Left cardiac atrium (tissue), 4 donors: ENCODE results near the gene OR12D3. TPM values are rescaled to one million over a fixed set of nuclear protein-coding genes. Genes with fewer than 3 reads are reported as not detected.
"Not testable (repeated sequence)": the region's sequence is repeated elsewhere in the genome, so short reads cannot be mapped to it uniquely, and the experiment has no call there.

ENCODE experiments used
- ATAC-seq, 2 donors: fragments of 200-7000 bp; cut with Tn5 transposase; one replicate each; pipeline ENCODE4 v1.9.1; 2020; ENCODE audit warnings: mild to moderate bottlenecking in 2 of 2, moderate library complexity in 2 of 2
- DNase-seq: peaks from one replicate; pipeline ENCODE4 v3.0.0-alpha.2; 2020
- intact Hi-C, 2 donors: fragments of 100-400 bp; cut with DNase I; formaldehyde crosslinking; loops; one replicate each; pipeline versions ENCODE4 v1.14.1 to v1.15.1; 2022 to 2023
- long read RNA-seq: library from polyadenylated mRNA; unstranded; transcript quantifications from one replicate; pipeline ENCODE4 v2.0.0, GENCODE V29; 2021
- total RNA-seq, 2 donors: library from RNA; stranded (reverse); fragmentation: NEBNext Ultra II Directional; extraction: Animal tissue kit (Norgen Biotek cat#: 25700); gene quantifications; one replicate each; pipeline ENCODE4 v1.2.1, GENCODE V29; 2021
- donor health status: DM: no; HTN: yes; CAD: no.
- donor health status: DM: no; HTN: yes; CAD: no; lungs with severe emphysema.
- donor health status: DM: yes; HTN: yes; CAD: no.
- donor health status: Dilated cardiomyopathy.

The OR12D3 gene
- total RNA-seq = not detected
- long read RNA-seq = 0 reads

- no peak for DNase-seq
- ATAC-seq = no peak
- intact Hi-C loops = no loop called here
Observed at GRCh38 chr6:29375191-29375590, at the start of gene OR12D3. Gene OR12D3, minus strand, starts transcription at chr6:29375291. Its CDS starts 4 bp downstream, at chr6:29375287.

- intact Hi-C loops = no loop called here
- ATAC-seq (no peak), DNase-seq (no peak)
Observed at GRCh38 chr6:29424575-29424974, 49.5 kb upstream of the OR12D3 start.

GRCh38 chr6:29424168-29424567, 49.1 kb upstream of the OR12D3 start:
- intact Hi-C loops = no loop called here
- DNase-seq = no peak
- no peak for ATAC-seq

- ATAC-seq (no peak), DNase-seq (no peak)
- intact Hi-C loops = no loop called here
Observed at GRCh38 chr6:29419516-29419915, 44.4 kb upstream of the OR12D3 start.

GRCh38 chr6:29414588-29414987, 39.5 kb upstream of the OR12D3 start, which contains the start of gene OR12D1:
Gene OR12D1, plus strand, starts transcription at chr6:29414928.
- ATAC-seq (no peak), DNase-seq (no peak)
- intact Hi-C loops = no loop called here

- intact Hi-C loops = no loop called here
- ATAC-seq (no peak), DNase-seq (no peak)
Observed at GRCh38 chr6:29403801-29404200, 28.7 kb upstream of the OR12D3 start.

GRCh38 chr6:29399525-29399924, 24.4 kb upstream of the OR12D3 start:
- ATAC-seq = no peak
- intact Hi-C loops = no loop called here
- no peak for DNase-seq

GRCh38 chr6:29395331-29395730, 20.2 kb upstream of the OR12D3 start, which contains the start of gene OR12D2:
Gene OR12D2, plus strand, starts transcription at chr6:29395631. Its CDS starts 1,069 bp downstream, at chr6:29396700.
- intact Hi-C loops = no loop called here
- ATAC-seq (no peak), DNase-seq (no peak)

- DNase-seq (no peak), ATAC-seq (no peak)
- intact Hi-C loops = no loop called here
Observed at GRCh38 chr6:29388533-29388932, 13.4 kb upstream of the OR12D3 start.

GRCh38 chr6:29376003-29376402, 912 bp upstream of the OR12D3 start:
- no peak for ATAC-seq
- DNase-seq = no peak
- intact Hi-C loops = no loop called here

GRCh38 chr6:29368765-29369164, 6.3 kb downstream of the OR12D3 start, which contains the start of gene OR5V1:
Gene OR5V1, minus strand, starts transcription at chr6:29368865. Its CDS starts 12,670 bp downstream, at chr6:29356195.
- intact Hi-C loops = no loop called here
- DNase-seq (no peak), ATAC-seq (no peak)

GRCh38 chr6:29355603-29356002, 19.5 kb downstream of the OR12D3 start:
- no peak for DNase-seq
- no peak for ATAC-seq
- intact Hi-C loops = no loop called here

- DNase-seq (no peak), ATAC-seq (no peak)
- intact Hi-C loops = no loop called here
Observed at GRCh38 chr6:29354980-29355379, 20.1 kb downstream of the OR12D3 start.

GRCh38 chr6:29349348-29349747, 25.7 kb downstream of the OR12D3 start:
- ATAC-seq, intact Hi-C loops, DNase-seq: not testable (repeated sequence)

GRCh38 chr6:29345380-29345779, 29.7 kb downstream of the OR12D3 start:
- no peak for DNase-seq
- no peak for ATAC-seq
- intact Hi-C loops = no loop called here

- intact Hi-C loops = no loop called here
- DNase-seq = no peak
- no peak for ATAC-seq
Observed at GRCh38 chr6:29336269-29336668, 38.8 kb downstream of the OR12D3 start.

GRCh38 chr6:29332676-29333075, 42.4 kb downstream of the OR12D3 start:
- DNase-seq (no peak), ATAC-seq (no peak)
- intact Hi-C loops = no loop called here

- intact Hi-C loops = no loop called here
- no peak for ATAC-seq
- DNase-seq = no peak
Observed at GRCh38 chr6:29325777-29326176, 49.3 kb downstream of the OR12D3 start.
